Colonic mucosa (tissue), 4 donors: ENCODE measurements around the gene TMEM132E. TPM values are rescaled to one million over a fixed set of nuclear protein-coding genes. Genes with fewer than 3 reads are reported as not detected.

ENCODE experiments used
- DNase-seq: peaks from one replicate; pipeline ENCODE4 v3.0.0-alpha.2; 2020
- H3K27ac ChIP-seq: fragments of 200-600 bp; one replicate; pipeline ENCODE4 v1.8.0; 2021
- H3K27me3 ChIP-seq: fragments of 200-600 bp; one replicate; pipeline ENCODE4 v1.8.0; 2021
- H3K36me3 ChIP-seq: fragments of 200-600 bp; one replicate; pipeline ENCODE4 v1.8.0; 2021
- H3K4me1 ChIP-seq: fragments of 200-600 bp; one replicate; pipeline ENCODE4 v1.8.0; 2021; ENCODE audit warnings: mild to moderate bottlenecking
- H3K4me3 ChIP-seq: fragments of 200-600 bp; one replicate; pipeline ENCODE4 v1.8.0; 2021
- H3K9ac ChIP-seq, 2 donors: one replicate each; pipeline ENCODE4 v1.7.0; 2013; ENCODE audit warnings: control low read depth in 2 of 2, low read depth in 2 of 2, low read length in 2 of 2
- H3K9me3 ChIP-seq: fragments of 200-600 bp; one replicate; pipeline ENCODE4 v1.8.0; 2021
- intact Hi-C: fragments of 100-400 bp; cut with DNase I; formaldehyde crosslinking; loops from one replicate; pipeline ENCODE4 v1.14.1; 2022
- total RNA-seq, 2 donors: library from RNA; stranded (reverse); fragmentation: NEBNext Ultra II Directional in 1 of 2; extraction: Animal tissue kit (Norgen Biotek cat#: 25700) in 1 of 2; gene quantifications; one replicate each; pipeline ENCODE4 v1.2.1, GENCODE V29; 2021
- TF ChIP-seq, protein P1 (sequence below): fragments of 200-600 bp; IDR thresholded peaks from one replicate; pipeline ENCODE4 v1.8.0; 2022; ENCODE audit warnings: antibody characterized with exemption, mild to moderate bottlenecking
- donor health status: healthy.
- donor health status: DM: no; HTN: no; CAD: no.
- donor health status: DM: no; HTN: no; CAD: no.

TMEM132E gene
- total RNA-seq, 2 donors from 2014 or later, result 0.10 to 0.11 TPM

DNA sequence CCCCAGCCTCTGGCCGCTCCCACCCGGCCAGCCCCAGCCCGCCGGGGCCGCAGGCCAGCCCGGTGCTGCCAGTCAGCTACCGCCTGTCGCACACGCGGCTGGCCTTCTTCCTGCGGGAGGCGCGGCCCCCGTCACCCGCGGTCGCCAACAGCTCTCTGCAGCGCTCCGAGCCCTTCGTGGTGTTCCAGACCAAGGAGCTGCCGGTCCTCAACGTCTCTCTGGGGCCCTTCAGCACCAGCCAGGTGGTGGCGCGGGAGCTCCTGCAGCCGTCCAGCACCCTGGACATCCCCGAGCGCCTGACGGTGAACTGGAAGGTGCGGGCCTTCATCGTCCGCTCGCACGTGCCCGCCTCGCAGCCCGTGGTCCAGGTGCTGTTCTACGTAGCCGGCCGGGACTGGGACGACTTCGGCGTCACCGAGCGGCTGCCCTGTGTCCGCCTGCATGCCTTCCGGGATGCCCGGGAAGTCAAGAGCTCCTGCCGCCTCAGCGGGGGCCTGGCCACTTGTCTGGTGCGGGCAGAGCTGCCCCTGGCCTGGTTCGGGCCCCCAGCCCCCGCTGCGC, 46.8 kb downstream of the TMEM132E start:
- Histone ChIP-seq H3K4me3 (no peak overlapping the region), H3K27ac (no peak overlapping the region), H3K27me3 (peaks cover 17% of the 10 kb centered on the region), H3K9me3 (no peaks in the 10 kb centered on the region), H3K4me1 (no peaks in the 10 kb centered on the region), H3K9ac (no peak overlapping the region), H3K36me3 (no peaks in the 10 kb centered on the region)
- no peak for DNase-seq
- TF ChIP-seq, protein P1, sequence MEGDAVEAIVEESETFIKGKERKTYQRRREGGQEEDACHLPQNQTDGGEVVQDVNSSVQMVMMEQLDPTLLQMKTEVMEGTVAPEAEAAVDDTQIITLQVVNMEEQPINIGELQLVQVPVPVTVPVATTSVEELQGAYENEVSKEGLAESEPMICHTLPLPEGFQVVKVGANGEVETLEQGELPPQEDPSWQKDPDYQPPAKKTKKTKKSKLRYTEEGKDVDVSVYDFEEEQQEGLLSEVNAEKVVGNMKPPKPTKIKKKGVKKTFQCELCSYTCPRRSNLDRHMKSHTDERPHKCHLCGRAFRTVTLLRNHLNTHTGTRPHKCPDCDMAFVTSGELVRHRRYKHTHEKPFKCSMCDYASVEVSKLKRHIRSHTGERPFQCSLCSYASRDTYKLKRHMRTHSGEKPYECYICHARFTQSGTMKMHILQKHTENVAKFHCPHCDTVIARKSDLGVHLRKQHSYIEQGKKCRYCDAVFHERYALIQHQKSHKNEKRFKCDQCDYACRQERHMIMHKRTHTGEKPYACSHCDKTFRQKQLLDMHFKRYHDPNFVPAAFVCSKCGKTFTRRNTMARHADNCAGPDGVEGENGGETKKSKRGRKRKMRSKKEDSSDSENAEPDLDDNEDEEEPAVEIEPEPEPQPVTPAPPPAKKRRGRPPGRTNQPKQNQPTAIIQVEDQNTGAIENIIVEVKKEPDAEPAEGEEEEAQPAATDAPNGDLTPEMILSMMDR, result no peak
- intact Hi-C loops, result no loop called here

DNA sequence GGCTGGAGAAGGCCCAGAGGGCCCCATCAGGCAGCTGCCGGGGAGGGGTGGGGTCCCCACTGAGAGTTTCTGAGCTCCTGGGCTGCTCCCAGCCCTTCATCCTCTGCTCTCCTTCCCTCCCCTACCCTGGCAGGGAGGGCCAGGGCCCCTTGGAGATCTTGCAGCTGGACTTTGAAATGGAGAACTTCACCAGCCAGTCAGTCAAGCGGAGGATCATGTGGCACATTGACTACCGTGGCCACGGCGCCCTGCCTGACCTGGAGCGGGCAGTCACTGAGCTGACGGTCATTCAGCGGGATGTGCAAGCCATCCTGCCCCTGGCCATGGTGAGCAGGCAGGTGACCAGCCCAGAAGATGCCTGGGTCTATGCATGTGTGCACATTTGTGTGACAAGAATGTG, 49.5 kb downstream of the TMEM132E start:
- no peaks in the 10 kb centered on the region for H3K9me3 ChIP-seq
- H3K9ac ChIP-seq, result no peak overlapping the region
- H3K4me3 ChIP-seq, result no peak overlapping the region
- DNase-seq, result no peak
- no peak overlapping the region for H3K27ac ChIP-seq
- H3K27me3 ChIP-seq, result peaks cover 17% of the 10 kb centered on the region
- TF ChIP-seq, protein P1, result no peak
- H3K36me3 ChIP-seq, result no peaks in the 10 kb centered on the region
- no peaks in the 10 kb centered on the region for H3K4me1 ChIP-seq
- intact Hi-C loops, result no loop called here

- no peak overlapping the region for H3K9ac ChIP-seq
- H3K36me3 ChIP-seq, result no peaks in the 10 kb centered on the region
- no peaks in the 10 kb centered on the region for H3K9me3 ChIP-seq
- no peak overlapping the region for H3K4me3 ChIP-seq
- H3K27me3 ChIP-seq, result peaks cover 20% of the 10 kb centered on the region
- H3K27ac ChIP-seq, result no peak overlapping the region
- intact Hi-C loops, result no loop called here
- DNase-seq, result no peak
- peaks cover 6% of the 10 kb centered on the region for H3K4me1 ChIP-seq
- TF ChIP-seq, protein P1, result no peak
These were observed 54.0 kb downstream of the TMEM132E start for GRCh38 chr17:34633351-34633750.

DNA sequence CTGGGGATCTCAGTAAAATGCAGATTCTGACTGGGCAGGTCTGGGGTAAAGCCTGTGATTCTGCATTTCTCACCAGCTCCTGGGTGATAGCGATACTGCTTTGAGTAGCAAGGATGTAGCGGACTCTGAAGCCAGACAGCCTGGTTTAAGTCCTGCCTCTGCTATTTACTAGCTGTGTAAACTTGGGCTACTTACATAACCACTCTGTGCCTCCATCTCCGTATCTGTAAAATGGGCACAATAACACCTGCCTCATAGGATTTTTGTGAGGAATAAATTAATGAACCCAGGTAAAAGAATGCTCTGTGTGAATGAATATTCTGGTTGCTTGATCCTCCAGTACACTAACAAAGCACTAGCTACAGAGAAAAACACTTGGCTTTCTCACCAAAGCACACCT, 54.4 kb downstream of the TMEM132E start:
- intact Hi-C loops, result no loop called here
- peaks cover 20% of the 10 kb centered on the region for H3K27me3 ChIP-seq
- H3K27ac ChIP-seq, result no peak overlapping the region
- H3K4me3 ChIP-seq, result no peak overlapping the region
- TF ChIP-seq, protein P1, result no peak
- H3K4me1 ChIP-seq, result peaks cover 6% of the 10 kb centered on the region
- no peaks in the 10 kb centered on the region for H3K9me3 ChIP-seq
- DNase-seq, result no peak
- H3K36me3 ChIP-seq, result no peaks in the 10 kb centered on the region
- no peak overlapping the region for H3K9ac ChIP-seq

GRCh38 chr17:34634551-34635160, 55.3 kb downstream of the TMEM132E start:
- H3K27ac ChIP-seq, result no peak overlapping the region
- no peak overlapping the region for H3K9ac ChIP-seq
- no peaks in the 10 kb centered on the region for H3K36me3 ChIP-seq
- H3K9me3 ChIP-seq, result no peaks in the 10 kb centered on the region
- H3K27me3 ChIP-seq, result peaks cover 20% of the 10 kb centered on the region
- no peak overlapping the region for H3K4me3 ChIP-seq
- TF ChIP-seq, protein P1, result no peak
- peaks cover 6% of the 10 kb centered on the region for H3K4me1 ChIP-seq
- no peak for DNase-seq
- intact Hi-C loops, result loop anchor here (5.0 kb wide), 1 partner anchor 92 kb away; no protein-coding TSS in a partner anchor
